Left ventricle myocardium inferior (tissue), 1 donor: ENCODE measurements around the gene NDUFS7. TPM values are rescaled to one million over a fixed set of nuclear protein-coding genes. Genes with fewer than 3 reads are reported as not detected.

Experiments used
- DNase-seq: peaks from one replicate; pipeline ENCODE4 v3.0.0-alpha.2; 2020
- H3K27ac ChIP-seq: fragments of 200-600 bp; replicated peaks from 2 replicates; pipeline ENCODE4 v1.8.0; 2021
- H3K27me3 ChIP-seq: fragments of 200-600 bp; 2 replicates; pipeline ENCODE4 v1.8.0; 2021; ENCODE audit warnings: low read depth
- H3K36me3 ChIP-seq: fragments of 200-600 bp; 2 replicates; pipeline ENCODE4 v1.8.0; 2021
- H3K4me1 ChIP-seq: fragments of 200-600 bp; 2 replicates; pipeline ENCODE4 v1.8.0; 2021
- H3K4me3 ChIP-seq: fragments of 200-600 bp; 2 replicates; pipeline ENCODE4 v1.8.0; 2021; ENCODE audit warnings: mild to moderate bottlenecking, moderate library complexity
- H3K9me3 ChIP-seq: fragments of 200-600 bp; replicated peaks from 2 replicates; pipeline ENCODE4 v1.8.0; 2021
- CTCF ChIP-seq: fragments of 200-600 bp; IDR thresholded peaks from 2 replicates; pipeline ENCODE4 v1.8.0; 2021; ENCODE audit warnings: antibody characterized with exemption, mild to moderate bottlenecking, borderline replicate concordance
- intact Hi-C: fragments of 100-400 bp; cut with micrococcal nuclease; formaldehyde crosslinking; loops from one replicate; pipeline ENCODE4 v1.11.0; 2022
- total RNA-seq: library from RNA; stranded (reverse); fragmentation: NEBNext Ultra II Directional; extraction: Animal tissue kit (Norgen Biotek cat#: 25700); gene quantifications from one replicate; pipeline ENCODE4 v1.2.1, GENCODE V29; 2021
- donor health status: DM: no; HTN: yes; CAD: no; lungs with severe emphysema.

Gene NDUFS7
- total RNA-seq, 1 donor from 2014 or later: 380 TPM

GRCh38 chr19:1366899-1367870 lies 16.5 kb upstream of the NDUFS7 start:
- intact Hi-C loops: no loop called here
- DNase-seq: no peak

GRCh38 chr19:1369214-1369805 lies 14.4 kb upstream of the NDUFS7 start:
- intact Hi-C loops: no loop called here
- H3K9me3 ChIP-seq: no peaks in the 10 kb centered on the region
- peaks cover 86% of the 10 kb centered on the region for H3K36me3 ChIP-seq
- no peak overlapping the region for H3K27ac ChIP-seq
- H3K27me3 ChIP-seq: no peaks in the 10 kb centered on the region
- peaks cover 18% of the 10 kb centered on the region for H3K4me1 ChIP-seq
- DNase-seq: no peak
- no peak for TF ChIP-seq CTCF
- H3K4me3 ChIP-seq: no peak overlapping the region

More at GRCh38 chr19:1366899-1367870, 16.5 kb upstream of the NDUFS7 start:
- Histone ChIP-seq H3K9me3 (no peaks in the 10 kb centered on the region), H3K36me3 (peaks cover 89% of the 10 kb centered on the region), H3K4me3 (no peak overlapping the region), H3K27me3 (no peaks in the 10 kb centered on the region), H3K27ac (no peak overlapping the region), H3K4me1 (peaks cover 15% of the 10 kb centered on the region)
- no peak for TF ChIP-seq CTCF

- no peak for DNase-seq
- peaks cover 21% of the 10 kb centered on the region for H3K4me1 ChIP-seq
- no peak for TF ChIP-seq CTCF
- H3K27me3 ChIP-seq: no peaks in the 10 kb centered on the region
- intact Hi-C loops: no loop called here
- H3K4me3 ChIP-seq: no peak overlapping the region
- H3K27ac ChIP-seq: no peak overlapping the region
- H3K36me3 ChIP-seq: peaks cover 75% of the 10 kb centered on the region
- no peaks in the 10 kb centered on the region for H3K9me3 ChIP-seq
These were observed 12.9 kb upstream of the NDUFS7 start for GRCh38 chr19:1370579-1371361.

- Histone ChIP-seq H3K36me3 (peaks cover 74% of the 10 kb centered on the region), H3K27ac (peak overlapping the region; percentile 90), H3K4me1 (peaks cover 21% of the 10 kb centered on the region), H3K9me3 (no peaks in the 10 kb centered on the region), H3K4me3 (no peak overlapping the region), H3K27me3 (no peaks in the 10 kb centered on the region)
- intact Hi-C loops: no loop called here
- no peak for TF ChIP-seq CTCF
- no peak for DNase-seq
These were observed 10.6 kb upstream of the NDUFS7 start for GRCh38 chr19:1373042-1373533.
